HuH-7 (cell line): Measurements from ENCODE around the gene TAF3.
"Not testable (repeated sequence)": the region's sequence is repeated elsewhere in the genome, so short reads cannot be mapped to it uniquely, and the experiment has no call there.

Experiments
- DNase-seq: peaks from one replicate; pipeline ENCODE4 v3.0.0; 2011; ENCODE audit warnings: low spot score

TAF3 gene

DNA sequence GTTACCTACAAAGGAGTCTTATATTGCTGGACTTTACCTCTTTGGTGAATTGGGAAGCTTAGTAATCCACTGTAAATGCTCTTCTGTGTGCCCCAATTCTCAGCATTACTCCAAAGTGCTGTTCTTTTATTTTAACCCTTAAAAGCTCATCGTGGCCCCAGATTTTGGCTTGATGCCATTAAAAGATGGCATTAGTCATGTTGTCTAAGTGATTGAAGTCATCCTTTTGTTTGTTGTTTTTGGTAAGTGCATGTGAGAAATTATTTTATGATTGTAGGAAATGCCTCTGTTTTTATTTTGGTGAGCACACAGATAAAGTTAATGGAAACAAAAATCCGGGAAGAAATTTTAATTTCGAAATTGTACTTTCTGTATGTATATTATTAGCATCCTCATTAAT lies 153.6 kb downstream of the TAF3 start:
- DNase-seq = no peak

DNA sequence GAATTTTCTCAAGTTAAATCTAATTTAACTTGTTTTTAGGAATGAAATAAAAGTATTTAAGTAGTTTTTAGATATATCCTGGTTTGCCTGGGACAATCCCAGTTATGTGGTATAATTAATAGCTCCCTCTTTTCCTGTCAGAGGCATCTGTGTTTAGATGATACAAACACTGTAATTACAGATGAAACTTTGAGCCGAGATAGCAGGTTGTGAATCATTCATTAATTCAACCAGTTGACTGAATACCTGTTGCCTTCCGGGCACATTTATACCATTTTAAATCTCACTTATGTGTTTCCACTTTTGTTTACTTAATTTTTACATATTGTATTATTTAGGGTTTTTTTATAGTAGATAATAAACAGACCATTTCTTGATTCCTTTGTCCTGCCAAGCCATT lies 154.1 kb downstream of the TAF3 start:
- no peak for DNase-seq

DNA sequence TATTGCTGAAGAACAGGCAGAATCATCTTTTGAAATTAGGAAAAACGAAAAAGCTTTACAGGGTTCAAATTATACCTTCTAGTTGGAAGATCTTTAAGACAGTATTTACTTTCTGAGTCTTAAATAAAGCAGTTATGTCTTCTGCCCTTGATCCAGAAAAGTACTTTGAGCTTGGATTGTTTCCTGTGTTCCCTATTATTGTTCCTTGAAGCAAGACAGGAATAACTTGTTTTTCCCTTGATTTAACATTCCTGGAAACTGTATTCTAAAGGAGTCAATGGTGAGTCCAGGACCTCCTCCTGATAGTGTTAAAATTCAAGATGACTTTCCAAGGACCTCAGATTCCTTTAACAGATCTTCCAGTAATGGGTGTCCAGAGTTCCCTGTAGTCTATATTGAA lies 161.9 kb downstream of the TAF3 start:
- no peak for DNase-seq

DNA sequence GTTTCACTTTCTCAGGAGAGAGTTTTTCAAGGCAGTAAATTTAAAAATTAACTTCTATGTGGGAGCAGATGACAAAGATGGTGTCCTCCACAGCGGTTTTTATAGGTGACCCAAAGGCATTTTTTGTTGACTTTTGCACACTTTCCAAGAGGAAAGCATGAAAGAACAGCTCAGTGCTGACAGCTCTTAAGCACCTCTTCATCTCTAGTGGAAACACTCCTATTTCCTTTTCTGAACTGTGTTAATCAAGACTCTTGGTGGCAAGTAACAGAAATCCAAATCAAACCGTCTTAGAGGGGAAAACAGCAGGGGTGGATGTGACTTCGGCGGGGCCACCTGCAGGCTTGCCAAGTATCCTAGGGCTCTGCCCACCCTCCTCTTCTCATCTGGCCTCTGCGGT lies 164.4 kb downstream of the TAF3 start:
- DNase-seq = no peak

DNA sequence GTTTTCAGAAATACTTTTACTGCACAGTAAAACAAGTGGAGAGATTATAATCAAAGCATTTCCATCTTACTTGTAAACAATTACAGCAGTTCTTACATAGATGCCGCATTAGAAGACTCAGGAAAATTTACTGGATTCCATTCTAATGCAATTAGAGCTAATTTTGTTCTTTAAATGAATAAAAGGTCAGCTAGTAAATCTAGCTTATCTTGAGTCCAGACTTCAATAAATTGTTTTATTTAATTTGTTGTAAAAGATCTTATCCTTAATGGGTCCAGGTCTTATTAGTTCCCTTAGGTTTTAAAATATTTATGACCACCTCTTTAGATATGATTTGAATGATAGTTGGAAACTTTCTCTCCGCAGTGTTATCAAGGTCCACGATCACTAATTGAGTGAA lies 166.0 kb downstream of the TAF3 start:
- no peak for DNase-seq

DNA sequence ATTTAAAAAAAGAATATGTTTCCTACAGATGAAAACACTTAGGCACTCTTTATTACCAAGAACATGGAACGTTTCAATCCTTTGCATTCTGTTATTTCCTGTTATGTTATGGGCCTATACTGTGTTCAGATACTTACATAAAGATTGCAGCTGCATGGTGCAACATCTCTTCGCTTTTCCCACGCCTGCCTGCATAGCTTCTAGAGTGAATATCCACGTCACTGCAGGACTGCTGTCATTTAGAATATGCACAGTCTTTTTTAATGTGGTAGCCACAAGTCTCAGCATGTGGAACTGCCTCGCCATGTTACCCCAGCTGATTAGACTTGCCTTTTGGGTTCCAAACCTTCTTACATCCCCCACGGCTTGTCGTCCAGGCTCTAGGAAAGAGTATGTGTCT lies 166.6 kb downstream of the TAF3 start:
- DNase-seq = no peak

DNA sequence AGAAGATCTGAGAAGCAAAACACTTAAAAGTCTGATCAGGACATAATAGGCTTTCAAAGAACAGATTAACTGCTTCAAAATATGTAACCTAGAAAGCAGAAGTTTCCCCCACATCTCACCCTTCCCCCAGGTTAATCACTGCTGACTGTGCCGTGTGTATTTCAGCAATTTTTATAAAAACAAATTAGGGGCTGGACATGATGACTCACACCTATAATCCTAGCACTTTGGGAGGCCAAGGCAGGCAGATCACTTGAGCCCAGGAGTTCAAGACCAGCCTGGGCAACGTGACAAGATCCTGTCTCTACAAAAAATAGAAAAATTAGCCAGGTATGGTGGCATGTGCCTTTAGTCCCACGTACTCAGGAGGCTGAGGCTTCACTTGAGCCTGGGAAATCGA lies 168.5 kb downstream of the TAF3 start:
- no peak for DNase-seq

DNA sequence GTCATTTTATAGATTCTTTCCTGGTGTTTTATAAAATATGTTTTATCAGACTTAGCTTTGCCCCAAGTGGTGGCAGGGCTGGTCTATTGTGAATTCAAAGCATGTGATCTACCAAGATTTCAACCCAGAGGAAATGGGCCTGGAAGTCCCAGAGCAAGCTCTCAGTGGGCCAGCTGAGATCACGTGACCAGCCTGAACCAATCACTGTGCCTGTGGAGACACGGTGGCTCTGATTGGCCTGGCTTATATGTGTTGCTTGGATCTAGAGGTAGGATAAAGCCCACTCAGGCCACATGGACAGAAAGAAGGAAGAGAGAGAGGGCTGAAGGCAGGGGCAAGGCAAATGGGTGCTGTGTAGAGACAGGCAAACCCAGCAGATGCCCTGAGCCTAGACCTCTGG lies 170.7 kb downstream of the TAF3 start:
- DNase-seq = no peak

DNA sequence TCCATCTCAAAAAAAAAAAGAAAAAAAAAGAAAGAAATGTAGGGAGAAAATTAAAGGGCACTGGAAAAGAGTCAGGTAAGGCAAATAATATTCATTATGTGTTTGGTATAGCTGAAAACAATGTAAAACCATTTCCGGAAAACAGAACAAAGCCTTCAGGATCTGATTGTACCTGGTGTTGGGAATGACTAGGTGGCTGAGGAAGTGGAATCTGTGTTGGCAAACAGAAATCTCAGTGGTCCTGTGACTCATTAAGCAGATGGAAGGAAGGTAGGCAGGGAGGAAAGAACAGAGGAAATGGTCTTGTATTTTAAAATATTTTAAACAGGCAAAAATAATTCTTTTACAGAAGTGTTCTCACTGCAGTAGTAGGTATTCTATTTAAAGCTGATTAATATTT lies 180.5 kb downstream of the TAF3 start:
- DNase-seq = no peak

DNA sequence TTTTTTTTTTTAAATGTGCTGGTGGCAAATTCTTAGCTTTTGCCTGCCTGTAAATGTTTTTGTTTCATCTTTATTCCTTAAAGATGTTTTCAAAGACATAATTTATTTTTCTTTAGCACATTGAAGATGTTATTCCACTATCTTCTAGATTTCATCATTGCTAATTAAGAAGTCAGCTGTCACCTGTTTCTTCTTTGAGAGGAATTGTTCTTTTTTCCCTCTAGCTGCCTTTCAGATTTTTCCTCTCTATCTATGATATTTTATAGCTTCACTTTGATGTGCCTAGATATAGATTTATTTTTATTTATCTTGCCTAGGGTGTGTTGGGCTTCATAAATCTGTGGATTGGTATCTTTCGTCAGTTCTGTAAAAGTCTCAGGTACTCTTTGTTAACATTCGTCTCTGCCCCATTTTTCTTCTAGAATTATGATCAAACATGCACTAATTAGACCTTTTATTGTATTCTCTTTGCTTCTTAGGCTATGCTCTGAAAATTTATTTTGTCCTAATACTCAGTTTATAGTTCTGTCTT lies 186.2 kb downstream of the TAF3 start:
- no peak for DNase-seq

DNA sequence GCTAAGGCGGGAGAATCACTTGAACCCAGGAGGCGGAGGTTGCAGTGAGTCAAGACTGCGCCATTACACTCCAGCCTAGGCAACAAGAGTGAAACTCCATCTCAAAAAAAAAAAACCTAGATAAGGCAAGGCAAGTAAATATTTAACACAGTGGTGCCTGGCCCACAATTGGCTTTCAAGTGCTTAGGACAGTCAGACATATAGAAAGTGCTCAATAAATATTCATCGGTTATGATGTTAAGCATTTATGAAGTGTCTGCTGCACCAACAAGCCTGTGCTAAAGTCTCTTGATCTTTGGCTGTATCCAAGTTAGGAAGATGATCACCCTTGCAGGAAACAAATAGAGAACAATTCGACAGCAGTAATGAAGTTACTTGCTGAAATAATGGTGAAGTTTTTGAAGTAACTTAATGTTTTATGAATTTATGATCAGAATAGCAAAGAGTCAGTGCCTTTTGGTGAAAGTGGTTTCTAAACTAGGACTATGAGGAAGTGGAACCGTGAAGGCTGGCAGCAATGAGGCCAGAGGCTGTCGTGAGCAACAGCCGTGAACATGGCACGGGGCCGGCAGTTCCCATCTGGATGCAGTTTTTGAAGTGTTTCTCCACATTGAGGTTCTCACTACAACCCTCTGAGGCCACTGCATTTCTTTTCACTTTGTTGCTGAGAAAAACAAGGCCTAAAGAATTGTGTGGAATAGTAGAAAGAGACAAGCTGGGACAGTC lies 188.1 kb downstream of the TAF3 start:
- no peak for DNase-seq

DNA sequence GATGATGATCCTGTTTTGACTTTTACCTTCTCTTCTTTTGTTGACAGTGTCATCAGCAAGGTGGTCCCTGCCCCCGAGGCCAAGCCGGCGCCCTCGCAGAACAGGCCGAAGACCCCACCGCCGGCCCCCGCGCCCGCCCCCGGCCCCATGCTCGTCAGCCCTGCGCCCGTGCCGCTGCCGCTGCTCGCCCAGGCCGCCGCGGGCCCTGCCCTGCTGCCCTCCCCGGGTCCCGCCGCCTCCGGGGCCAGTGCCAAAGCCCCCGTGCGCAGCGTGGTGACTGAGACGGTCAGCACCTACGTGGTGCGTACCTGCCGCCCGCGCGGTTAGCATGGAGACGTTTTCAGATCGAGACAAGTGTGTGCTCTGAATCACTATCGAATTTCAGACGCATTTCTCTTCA lies 190.7 kb downstream of the TAF3 start:
- DNase-seq = no peak

DNA sequence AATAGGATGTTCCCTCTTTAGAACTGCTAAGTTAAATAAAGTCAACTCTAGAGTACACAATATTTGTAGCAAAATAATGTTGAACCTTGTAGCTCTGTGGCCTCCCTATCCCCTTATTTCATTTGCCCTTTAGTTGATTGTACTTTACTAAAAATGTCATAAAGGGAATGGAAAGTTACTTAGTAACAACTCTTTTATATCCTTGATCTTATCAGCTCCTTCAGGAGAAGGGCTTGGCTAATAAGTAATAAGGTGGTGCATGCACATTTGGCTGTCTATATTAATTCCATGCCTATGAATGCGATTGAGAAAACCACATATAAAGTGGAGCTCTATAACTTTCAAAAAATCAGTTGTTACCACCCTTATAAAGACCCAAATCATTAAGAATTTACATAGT lies 194.7 kb downstream of the TAF3 start:
- DNase-seq = no peak

DNA sequence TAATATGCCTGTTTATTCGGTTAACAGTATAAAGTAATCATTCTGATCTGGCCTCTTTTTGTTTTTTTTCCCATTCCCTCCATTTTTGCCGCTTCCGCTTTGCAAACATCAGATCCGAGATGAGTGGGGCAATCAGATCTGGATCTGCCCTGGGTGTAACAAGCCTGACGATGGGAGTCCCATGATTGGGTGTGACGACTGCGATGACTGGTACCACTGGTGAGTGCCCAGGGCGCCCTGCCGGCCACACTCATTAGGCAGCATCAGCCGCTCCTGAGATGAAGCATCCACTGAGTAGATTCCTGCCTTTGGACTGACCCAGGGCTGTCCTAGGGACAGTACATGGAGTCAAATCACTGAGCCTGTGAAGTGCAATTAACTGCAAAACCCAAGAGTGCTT lies 195.3 kb downstream of the TAF3 start:
- DNase-seq = no peak

DNA sequence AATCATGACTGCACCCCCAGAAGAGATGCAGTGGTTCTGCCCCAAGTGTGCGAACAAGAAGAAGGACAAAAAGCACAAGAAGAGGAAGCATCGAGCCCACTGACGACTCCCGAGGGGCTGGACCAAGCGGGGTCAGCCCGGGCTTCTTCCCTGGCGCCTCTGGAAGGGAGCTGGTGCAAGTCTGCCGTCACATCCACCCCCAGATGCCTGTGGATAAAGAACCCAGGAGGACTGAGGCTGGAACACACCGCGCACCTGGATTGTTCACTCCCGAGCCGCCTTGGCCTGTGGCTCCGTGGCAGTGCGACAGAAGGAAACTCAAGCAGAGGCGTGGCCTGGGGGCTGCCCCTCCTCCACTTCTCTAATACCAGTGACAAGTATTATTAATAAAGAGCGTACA lies 196.3 kb downstream of the TAF3 start:
- DNase-seq = no peak

DNA sequence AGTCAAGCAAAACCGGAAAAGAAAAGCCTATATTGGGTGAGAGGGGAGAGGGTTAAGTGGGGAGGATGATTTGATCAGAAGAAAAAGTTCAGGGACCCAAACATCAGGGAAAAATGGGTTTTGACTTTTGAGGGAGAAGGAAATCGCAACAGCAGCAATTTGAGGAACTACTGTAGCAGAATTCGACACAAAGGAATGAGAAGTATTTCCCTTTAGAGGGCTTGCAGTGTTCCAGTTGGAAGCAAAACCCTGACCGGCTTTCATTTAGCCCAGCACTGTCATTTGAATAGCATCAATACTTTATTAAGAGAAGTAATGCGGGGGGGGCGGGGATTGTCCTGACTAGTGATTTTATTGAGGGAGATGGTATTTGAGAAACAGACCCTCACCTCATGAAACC lies 199.0 kb downstream of the TAF3 start:
- no peak for DNase-seq

DNA sequence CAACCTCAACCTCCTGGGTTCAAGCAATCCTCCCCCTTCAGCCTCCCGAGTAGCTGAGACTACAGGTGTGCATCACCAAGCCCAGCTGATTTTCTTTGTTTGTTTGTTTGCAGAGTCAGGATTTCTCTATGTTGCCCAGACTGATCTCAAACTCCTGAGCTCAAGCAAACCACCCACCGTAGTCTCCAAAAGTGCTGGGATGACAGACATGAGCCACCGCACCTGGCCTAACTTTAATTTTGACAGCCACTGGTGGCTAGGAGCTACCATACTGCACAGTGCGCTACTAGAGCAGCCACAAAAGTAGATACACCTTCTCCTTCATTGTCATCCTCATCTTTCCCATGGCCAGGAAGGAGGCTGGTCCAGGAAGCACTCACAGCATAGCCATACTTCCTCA lies 205.0 kb downstream of the TAF3 start:
- DNase-seq = no peak

DNA sequence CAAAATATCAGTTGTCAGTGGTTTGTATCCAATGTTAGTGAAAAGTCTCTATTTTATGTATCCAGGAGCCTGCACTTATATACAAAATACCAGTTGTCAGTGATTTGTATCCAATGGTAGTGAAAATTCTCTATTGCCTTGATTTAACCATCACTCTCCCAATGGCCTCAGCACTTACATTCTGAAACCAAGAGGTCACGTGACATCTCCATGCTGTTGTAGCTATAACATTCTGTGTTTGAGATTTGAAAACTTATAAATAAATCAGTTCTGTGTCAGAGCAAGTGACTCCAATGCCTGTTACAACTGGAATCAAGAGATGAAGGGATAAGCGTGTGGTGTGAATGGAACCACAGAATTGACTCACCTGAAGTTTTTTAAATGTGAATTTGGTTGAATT lies 205.5 kb downstream of the TAF3 start:
- no peak for DNase-seq

DNA sequence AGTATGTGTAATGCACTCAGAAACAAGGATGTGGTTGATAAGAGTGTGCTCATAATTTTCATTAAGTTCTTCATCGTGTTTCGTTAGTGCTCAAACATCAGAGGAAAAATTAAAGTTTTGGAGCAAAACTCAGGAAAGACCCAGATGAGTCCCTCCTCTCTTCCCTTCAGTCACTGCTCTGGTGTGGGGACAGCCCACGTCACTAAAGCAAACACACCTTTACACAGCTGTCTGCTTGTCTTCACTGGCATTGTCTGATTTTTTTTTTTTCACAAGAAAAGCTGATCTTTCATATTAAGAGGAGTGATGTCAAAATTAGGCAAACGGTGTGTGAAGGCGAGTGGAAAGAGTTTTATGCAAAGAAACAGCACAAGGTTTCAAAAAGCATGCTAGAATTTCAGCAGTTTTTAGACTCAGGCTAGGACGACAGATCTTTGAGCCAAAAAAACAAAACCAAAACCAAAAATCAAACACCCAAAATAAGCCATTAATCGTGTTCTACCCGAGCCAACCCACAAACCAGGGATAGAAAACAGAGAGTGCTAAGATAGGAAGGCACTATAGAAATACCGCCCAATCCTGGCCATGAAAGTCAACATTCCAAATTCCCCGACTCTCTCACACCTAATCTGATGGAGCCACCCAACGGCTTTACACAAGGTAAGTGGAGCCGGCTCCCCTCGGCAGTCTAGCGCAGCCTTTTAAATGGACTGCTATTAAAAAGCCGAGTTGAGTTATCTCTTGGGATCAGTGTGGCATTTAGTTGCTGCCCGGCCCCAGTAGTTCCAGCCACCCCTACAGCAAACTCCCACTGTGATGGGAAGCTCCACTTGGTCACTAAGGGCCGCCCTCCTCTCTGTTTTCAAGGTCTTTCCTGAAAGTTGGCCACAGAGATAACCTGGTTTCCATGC lies 208.3 kb downstream of the TAF3 start:
- no peak for DNase-seq

DNA sequence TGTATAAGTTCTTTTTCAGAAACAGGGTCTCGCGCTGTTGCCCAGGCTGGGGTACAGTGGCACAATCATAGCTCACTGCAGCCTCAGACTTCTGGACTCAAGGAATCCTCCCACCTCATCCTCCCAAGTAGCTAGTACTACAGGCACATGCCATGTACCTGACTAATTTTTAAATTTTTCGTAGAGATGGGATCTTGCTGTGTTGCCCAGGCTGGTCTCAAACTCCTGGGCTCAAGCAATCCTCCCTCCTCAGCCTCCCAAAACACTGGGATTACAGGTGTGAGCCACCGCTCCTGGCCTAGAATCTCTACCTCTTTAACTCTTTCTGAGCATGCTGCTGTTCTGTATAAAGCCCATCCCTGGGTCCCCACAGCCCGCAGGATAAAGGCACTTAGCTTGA lies 212.9 kb downstream of the TAF3 start:
- not testable (repeated sequence) for DNase-seq

DNA sequence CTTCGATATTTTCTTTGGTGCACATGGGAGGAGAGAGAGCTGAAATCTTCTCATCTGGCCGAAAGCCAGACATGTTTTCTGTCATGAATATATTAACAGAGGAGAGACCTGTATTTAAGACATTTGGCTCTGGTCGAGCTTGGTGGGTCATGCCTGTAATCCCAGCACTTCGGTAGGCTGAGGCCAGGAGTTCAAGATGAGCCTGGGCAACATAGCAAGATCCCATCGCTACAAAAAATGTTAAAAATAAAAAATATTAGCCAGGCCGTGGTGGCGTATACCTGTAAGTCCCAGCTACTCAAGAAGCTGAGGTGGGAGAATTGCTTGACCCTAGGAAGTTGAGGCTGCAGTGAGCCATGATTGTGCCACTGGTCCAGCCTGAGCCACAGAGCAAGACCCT lies 214.3 kb downstream of the TAF3 start:
- no peak for DNase-seq

DNA sequence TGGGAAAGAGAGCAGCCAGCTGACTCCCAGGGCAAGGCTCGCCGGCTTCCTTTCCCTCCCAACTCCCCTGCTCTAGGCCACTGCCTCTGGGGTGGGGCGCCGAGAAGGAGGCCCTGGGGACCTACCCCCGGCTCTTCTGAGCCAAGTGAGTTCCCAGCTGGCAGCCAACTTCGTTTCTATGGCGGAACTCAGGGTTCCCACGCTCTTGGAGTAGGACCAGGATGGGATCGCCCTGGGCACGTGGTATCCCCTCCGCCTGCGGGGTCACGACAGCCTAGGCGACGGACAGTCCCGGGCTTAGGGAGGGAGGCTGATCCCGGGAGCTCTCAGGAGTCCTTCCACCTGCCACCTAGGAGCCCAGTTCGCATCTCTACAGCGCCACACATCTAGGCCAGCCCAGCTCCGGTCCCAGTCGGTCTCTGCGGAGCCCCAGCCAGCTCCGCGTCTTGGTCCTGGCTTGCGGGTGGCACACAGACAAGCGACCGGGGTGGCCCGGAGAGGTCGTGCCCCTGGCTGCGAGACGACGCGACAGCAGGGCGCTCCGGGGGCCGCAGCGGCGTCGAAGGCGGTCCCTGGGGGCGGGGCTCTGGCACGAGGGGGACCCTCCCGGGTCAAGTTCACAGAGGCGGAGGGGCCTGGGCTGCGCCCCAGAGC lies 215.6 kb downstream of the TAF3 start:
- no peak for DNase-seq

DNA sequence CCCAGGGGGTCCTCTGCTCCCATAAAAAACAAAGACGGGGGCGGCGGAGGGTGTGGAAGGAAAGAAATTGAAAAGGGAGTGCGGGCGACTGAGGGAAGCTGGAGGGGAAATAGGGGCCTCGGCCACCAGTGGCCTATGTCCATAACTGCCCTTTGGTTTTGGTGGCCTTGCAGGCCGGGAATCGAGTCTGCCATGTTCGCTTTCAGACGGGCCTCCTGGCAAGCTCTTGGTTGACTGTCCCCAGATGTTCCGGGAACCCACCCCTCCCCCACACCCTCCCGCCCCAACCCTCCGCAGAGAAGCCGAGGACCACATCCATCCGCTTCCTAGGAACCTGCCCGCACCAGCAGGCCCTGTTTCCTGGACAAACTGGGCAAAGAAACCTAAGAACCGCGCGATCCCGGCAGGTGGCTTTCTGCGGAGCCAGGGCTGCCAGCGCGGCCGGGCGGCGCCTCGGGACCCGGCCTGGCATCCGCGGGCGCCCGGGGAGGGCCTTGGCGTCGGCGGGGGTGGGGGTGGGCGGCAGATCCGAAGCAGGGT lies 216.2 kb downstream of the TAF3 start:
- DNase-seq = no peak
